ENCODE data around the gene SPDL1. TPM values are rescaled to one million over a fixed set of nuclear protein-coding genes. Genes with fewer than 3 reads are reported as not detected.
"Not testable (repeated sequence)": the region's sequence is repeated elsewhere in the genome, so short reads cannot be mapped to it uniquely, and the experiment has no call there.

SPDL1 gene
- total RNA-seq, 1 experiment from 2014 or later = 29.7 TPM

DNA sequence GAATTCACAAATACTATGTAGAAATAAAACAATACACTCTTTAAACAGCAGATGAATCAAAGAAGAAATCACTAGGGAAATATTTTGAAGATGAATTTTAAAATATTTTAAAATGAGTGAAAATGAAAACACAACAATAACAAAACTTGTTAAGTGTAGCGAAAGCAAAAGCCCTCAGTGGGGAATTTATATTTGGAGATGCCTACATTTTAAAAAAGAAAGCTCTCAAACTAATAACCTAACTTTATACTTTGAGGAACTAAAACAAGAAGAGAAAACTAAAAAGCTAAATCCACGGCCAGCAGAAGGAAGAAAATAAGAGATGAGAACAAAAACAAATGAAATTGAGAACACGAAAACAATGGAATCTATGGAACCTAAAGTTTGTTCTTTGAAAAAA, 22.7 kb downstream of the SPDL1 start:
- in situ Hi-C loops (cut with HindIII; ENCODE audit: low pct_unique_long_range_greater_than_20kb, low sequenced_read_pairs) = no loop called here
- DNase-seq (ENCODE audit: low read depth, low spot score) = no peak

- in situ Hi-C loops (cut with HindIII; ENCODE audit: low pct_unique_long_range_greater_than_20kb, low sequenced_read_pairs) = no loop called here
- DNase-seq (ENCODE audit: low read depth, low spot score) = no peak
These were observed 24.3 kb downstream of the SPDL1 start for GRCh38 chr5:169607882-169608281.

DNA sequence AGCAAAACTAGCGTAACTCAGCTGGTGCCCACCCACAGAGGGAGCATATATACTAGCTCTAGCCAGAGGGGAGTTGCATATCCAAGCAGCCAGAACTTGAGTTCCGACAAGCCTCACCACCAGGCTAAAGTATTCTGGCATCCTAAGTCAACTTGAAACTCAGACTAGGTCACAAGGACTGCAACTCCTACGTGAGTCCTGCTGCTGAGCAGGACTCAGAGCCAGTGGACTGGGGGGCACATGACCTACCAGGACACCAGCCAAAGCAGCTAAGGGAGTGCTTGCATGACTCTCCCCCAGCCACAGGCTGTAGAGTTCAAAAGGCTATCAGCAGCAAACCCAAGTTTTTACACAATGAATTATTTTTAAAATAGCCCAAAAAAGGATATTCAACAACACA, 26.1 kb downstream of the SPDL1 start:
- in situ Hi-C loops (cut with HindIII; ENCODE audit: low pct_unique_long_range_greater_than_20kb, low sequenced_read_pairs) = no loop called here

DNA sequence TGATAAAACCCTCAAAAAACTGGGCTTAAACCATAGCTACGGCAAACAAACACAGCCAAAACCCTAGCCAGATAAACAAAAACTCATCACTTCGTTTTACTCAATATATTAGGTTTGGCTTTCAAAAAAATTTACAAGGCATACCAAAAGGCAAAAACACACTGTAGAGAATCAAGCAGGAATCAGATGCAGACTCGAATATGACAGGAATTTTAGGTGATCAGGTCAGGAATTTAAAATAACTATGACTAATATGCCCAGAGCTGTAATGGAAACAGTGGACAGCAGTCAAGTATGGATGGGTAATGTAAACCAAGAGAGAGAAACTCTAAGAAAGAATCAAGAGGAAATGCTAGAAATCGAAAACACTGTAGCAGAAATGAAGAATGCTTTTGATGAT, 27.0 kb downstream of the SPDL1 start:
- no peak for DNase-seq (ENCODE audit: low read depth, low spot score)
- in situ Hi-C loops (cut with HindIII; ENCODE audit: low pct_unique_long_range_greater_than_20kb, low sequenced_read_pairs) = no loop called here

More for the DNA sequence above, 26.1 kb downstream of the SPDL1 start:
- peak; percentile 16 for DNase-seq (ENCODE audit: low read depth, low spot score)

GRCh38 chr5:169615561-169615960, 32.0 kb downstream of the SPDL1 start:
- in situ Hi-C loops (cut with HindIII; ENCODE audit: low pct_unique_long_range_greater_than_20kb, low sequenced_read_pairs) = no loop called here
- DNase-seq (ENCODE audit: low read depth, low spot score) = no peak

- in situ Hi-C loops (cut with HindIII; ENCODE audit: low pct_unique_long_range_greater_than_20kb, low sequenced_read_pairs); DNase-seq (ENCODE audit: low read depth, low spot score): not testable (repeated sequence)
These were observed 40.7 kb downstream of the SPDL1 start for GRCh38 chr5:169624307-169624706.

- in situ Hi-C loops (cut with HindIII; ENCODE audit: low pct_unique_long_range_greater_than_20kb, low sequenced_read_pairs) = no loop called here
- DNase-seq (ENCODE audit: low read depth, low spot score) = no peak
These were observed 43.2 kb downstream of the SPDL1 start for GRCh38 chr5:169626779-169627178.

- in situ Hi-C loops (cut with HindIII; ENCODE audit: low pct_unique_long_range_greater_than_20kb, low sequenced_read_pairs) = no loop called here
- DNase-seq (ENCODE audit: low read depth, low spot score) = no peak
These were observed 44.0 kb downstream of the SPDL1 start for GRCh38 chr5:169627551-169627950.

GRCh38 chr5:169628892-169629291, 45.3 kb downstream of the SPDL1 start:
- in situ Hi-C loops (cut with HindIII; ENCODE audit: low pct_unique_long_range_greater_than_20kb, low sequenced_read_pairs) = no loop called here
- no peak for DNase-seq (ENCODE audit: low read depth, low spot score)

- no peak for DNase-seq (ENCODE audit: low read depth, low spot score)
These were observed 46.4 kb downstream of the SPDL1 start for GRCh38 chr5:169629847-169630548.

GRCh38 chr5:169631360-169631759, 47.8 kb downstream of the SPDL1 start:
- in situ Hi-C loops (cut with HindIII; ENCODE audit: low pct_unique_long_range_greater_than_20kb, low sequenced_read_pairs) = no loop called here
- no peak for DNase-seq (ENCODE audit: low read depth, low spot score)

More at GRCh38 chr5:169629847-169630548, 46.4 kb downstream of the SPDL1 start:
- in situ Hi-C loops (cut with HindIII; ENCODE audit: low pct_unique_long_range_greater_than_20kb, low sequenced_read_pairs) = no loop called here

DNA sequence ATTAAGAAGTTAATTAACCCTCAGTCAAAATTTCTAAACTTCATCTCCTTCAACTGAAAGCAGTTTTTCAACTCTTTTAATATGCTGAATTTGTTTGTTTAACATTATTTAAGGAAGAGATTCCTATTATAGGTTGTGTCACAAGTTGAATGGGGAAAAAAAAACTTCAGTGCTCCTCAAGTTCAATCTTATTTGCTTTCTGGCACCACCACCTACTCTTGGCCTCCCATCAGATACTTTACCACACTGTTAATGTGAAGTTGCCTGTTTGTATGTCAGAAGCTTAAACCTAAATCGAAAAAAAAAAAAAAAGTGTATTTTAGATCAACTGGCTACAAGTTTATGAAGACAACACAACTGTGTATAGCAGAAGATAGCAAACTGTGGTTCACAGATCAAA, 49.4 kb downstream of the SPDL1 start:
- in situ Hi-C loops (cut with HindIII; ENCODE audit: low pct_unique_long_range_greater_than_20kb, low sequenced_read_pairs) = no loop called here
- no peak for DNase-seq (ENCODE audit: low read depth, low spot score)

DNA sequence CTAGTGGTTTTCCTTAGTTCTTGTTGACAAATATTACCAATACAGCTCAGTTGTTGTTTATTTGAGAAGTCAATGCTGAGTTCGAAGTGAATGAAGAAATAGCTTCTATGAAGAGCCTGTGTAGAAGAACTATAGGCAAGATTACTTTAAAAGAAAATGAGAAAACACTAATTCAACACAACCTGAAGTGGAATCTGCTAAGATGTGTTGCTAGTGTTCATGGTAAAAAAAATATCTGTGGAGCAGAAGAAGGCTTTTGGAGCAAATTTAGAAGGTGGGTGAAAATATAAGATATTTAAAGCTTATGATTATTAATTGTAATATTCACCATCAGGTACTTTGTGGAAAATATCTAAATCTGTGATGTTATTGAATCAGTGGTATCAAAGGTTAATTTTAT, 51.0 kb downstream of the SPDL1 start:
- in situ Hi-C loops (cut with HindIII; ENCODE audit: low pct_unique_long_range_greater_than_20kb, low sequenced_read_pairs) = no loop called here
- DNase-seq (ENCODE audit: low read depth, low spot score) = no peak

DNA sequence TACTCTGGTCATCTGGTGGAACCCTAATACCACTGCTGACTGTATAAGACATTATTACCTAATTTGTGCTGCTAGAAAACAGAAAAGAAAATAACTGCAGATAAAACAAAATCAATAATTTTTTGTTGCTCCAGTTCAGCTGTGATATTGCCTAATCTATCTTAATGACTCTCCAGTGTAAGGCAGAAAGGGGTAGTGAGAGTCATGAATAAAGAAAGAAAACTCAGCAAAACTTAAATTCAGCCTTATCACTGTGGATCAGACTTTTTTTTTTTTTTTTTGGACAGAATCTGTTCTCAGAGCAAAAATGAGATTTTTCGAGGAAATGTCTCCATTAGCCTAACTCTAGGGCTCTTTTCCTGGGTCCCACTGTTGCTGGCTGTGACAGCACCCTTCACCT, 52.4 kb downstream of the SPDL1 start:
- no peak for DNase-seq (ENCODE audit: low read depth, low spot score)
- in situ Hi-C loops (cut with HindIII; ENCODE audit: low pct_unique_long_range_greater_than_20kb, low sequenced_read_pairs) = no loop called here

- DNase-seq (ENCODE audit: low read depth, low spot score) = no peak
- in situ Hi-C loops (cut with HindIII; ENCODE audit: low pct_unique_long_range_greater_than_20kb, low sequenced_read_pairs) = no loop called here
These were observed 53.0 kb downstream of the SPDL1 start for GRCh38 chr5:169636477-169637084.

- no peak for DNase-seq (ENCODE audit: low read depth, low spot score)
- in situ Hi-C loops (cut with HindIII; ENCODE audit: low pct_unique_long_range_greater_than_20kb, low sequenced_read_pairs) = no loop called here
These were observed 53.5 kb downstream of the SPDL1 start, which contains the start of gene DOCK2 for GRCh38 chr5:169637085-169637548. Gene DOCK2, plus strand, starts transcription at chr5:169637275. Its CDS starts 52 bp downstream, at chr5:169637327.

- in situ Hi-C loops (cut with HindIII; ENCODE audit: low pct_unique_long_range_greater_than_20kb, low sequenced_read_pairs) = no loop called here
These were observed 54.1 kb downstream of the SPDL1 start for GRCh38 chr5:169637549-169638121.

GRCh38 chr5:169641253-169641652, 57.7 kb downstream of the SPDL1 start:
- in situ Hi-C loops (cut with HindIII; ENCODE audit: low pct_unique_long_range_greater_than_20kb, low sequenced_read_pairs) = no loop called here
- no peak for DNase-seq (ENCODE audit: low read depth, low spot score)

More at GRCh38 chr5:169637549-169638121, 54.1 kb downstream of the SPDL1 start:
- DNase-seq (ENCODE audit: low read depth, low spot score) = no peak

DNA sequence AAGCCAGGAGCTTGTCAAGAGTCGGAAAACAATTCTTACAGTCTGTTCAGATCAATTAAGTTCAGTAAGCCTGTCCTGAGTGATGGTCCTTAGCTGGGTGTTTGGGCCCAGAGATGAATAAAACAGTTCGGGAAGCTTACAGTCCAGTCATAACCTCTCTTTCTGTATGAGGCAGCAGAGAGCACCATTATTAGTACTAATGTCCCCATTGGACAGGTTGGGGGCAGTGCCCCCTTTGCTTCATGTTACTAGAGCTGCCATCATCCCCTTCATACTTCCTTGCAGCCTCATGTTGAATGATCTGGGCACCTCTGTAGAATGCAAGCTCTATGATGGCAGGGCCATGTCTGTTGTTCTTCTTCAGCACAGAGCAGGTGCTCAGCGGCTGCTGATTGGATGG, 63.3 kb downstream of the SPDL1 start:
- in situ Hi-C loops (cut with HindIII; ENCODE audit: low pct_unique_long_range_greater_than_20kb, low sequenced_read_pairs) = no loop called here
- DNase-seq (ENCODE audit: low read depth, low spot score) = no peak

Data from SK-MEL-5 (cell line).